CD4-positive, alpha-beta T cell (primary cell): ENCODE data around the gene VWDE. TPM values are rescaled to one million over a fixed set of nuclear protein-coding genes. Genes with fewer than 3 reads are reported as not detected.
A peak's percentile ranks its signal among the peaks of the same experiment; 100 is the strongest.
"Not testable (repeated sequence)": the region's sequence is repeated elsewhere in the genome, so short reads cannot be mapped to it uniquely, and the experiment has no call there.

Source experiments
- ATAC-seq: fragments of 200-7000 bp; cut with Tn5 transposase; one replicate; pipeline ENCODE4 v1.10.0; 2022; ENCODE audit warnings: mild to moderate bottlenecking; ENCODE audit not compliant: poor library complexity
- CTCF ChIA-PET: fragments of 350-600 bp; sonication (Branson Sonifier 250); formaldehyde crosslinking; loops from one replicate; lab custom pipeline; 2021; ENCODE audit warnings: antibody characterized with exemption, inconsistent platforms; lab: Charles Lee
- POLR2A ChIA-PET: fragments of 350-600 bp; sonication (Branson Sonifier 250); formaldehyde crosslinking; loops from one replicate; lab custom pipeline; 2021; ENCODE audit warnings: antibody characterized with exemption, inconsistent platforms; lab: Charles Lee
- DNase-seq, 14 experiments: peaks; one replicate each; pipeline ENCODE4 v3.0.0-alpha.2; 2013 to 2020; ENCODE audit warnings: mixed read lengths in 2 of 14
- H3K27ac ChIP-seq, 2 donors: one replicate each; pipeline versions ENCODE4 v1.5.1 to v1.7.0; 2013; ENCODE audit warnings: low read length in 2 of 2, low read depth in 1 of 2, mild to moderate bottlenecking in 1 of 2
- H3K27me3 ChIP-seq, 2 experiments: 1 replicate in 1 of 2; 2 replicates in 1 of 2; pipeline versions ENCODE4 v1.6.1 to v1.7.0; 2013; ENCODE audit warnings: low read length in 2 of 2, control low read depth in 1 of 2, mild to moderate bottlenecking in 1 of 2, moderate library complexity in 1 of 2; ENCODE audit not compliant: insufficient read depth in 2 of 2, control insufficient read depth in 1 of 2
- H3K36me3 ChIP-seq: one replicate; pipeline ENCODE4 v1.6.1; 2013; ENCODE audit warnings: low read length, control low read depth; ENCODE audit not compliant: insufficient read depth
- H3K4me1 ChIP-seq: one replicate; pipeline ENCODE4 v1.6.1; 2013; ENCODE audit warnings: low read length, control low read depth; ENCODE audit not compliant: insufficient read depth
- H3K4me3 ChIP-seq: one replicate; pipeline ENCODE4 v1.5.1; 2013; ENCODE audit warnings: mild to moderate bottlenecking, low read length, moderate library complexity
- H3K9me3 ChIP-seq, 2 experiments: 1 replicate in 1 of 2; 2 replicates in 1 of 2; pipeline versions ENCODE4 v1.6.1 to v1.7.0; 2013; ENCODE audit warnings: low read length in 2 of 2, mild to moderate bottlenecking in 2 of 2, control low read depth in 1 of 2, moderate library complexity in 1 of 2; ENCODE audit not compliant: control insufficient read depth in 1 of 2, insufficient read depth in 1 of 2
- H3K27ac Mint-ChIP-seq: one replicate; pipeline ENCODE4 v1.8.0; 2020; ENCODE audit warnings: mixed read lengths
- H3K27me3 Mint-ChIP-seq: one replicate; pipeline ENCODE4 v1.8.0; 2021; ENCODE audit warnings: mixed read lengths
- H3K36me3 Mint-ChIP-seq: one replicate; pipeline ENCODE4 v1.8.0; 2021; ENCODE audit warnings: low read depth, mixed read lengths
- H3K4me1 Mint-ChIP-seq: one replicate; pipeline ENCODE4 v1.8.0; 2021; ENCODE audit warnings: low read depth, mixed read lengths
- H3K4me3 Mint-ChIP-seq: one replicate; pipeline ENCODE4 v1.8.0; 2020; ENCODE audit warnings: mild to moderate bottlenecking, mixed read lengths
- H3K9me3 Mint-ChIP-seq: one replicate; pipeline ENCODE4 v1.8.0; 2020; ENCODE audit warnings: mixed read lengths
- CTCF ChIP-seq: fragments of 200-600 bp; IDR thresholded peaks from one replicate; pipeline ENCODE4 v1.8.0; 2022; ENCODE audit warnings: antibody characterized with exemption, mild to moderate bottlenecking
- intact Hi-C, 2 experiments: fragments of 100-400 bp; cut with DNase I in 1 of 2; cut with micrococcal nuclease in 1 of 2; formaldehyde crosslinking; loops; one replicate each; pipeline versions ENCODE4 v1.15.1 to v1.9.0; 2023 to 2025; cut with DNase I, micrococcal nuclease
- polyA plus RNA-seq, 2 donors: library from polyadenylated mRNA; unstranded; fragments of 120-200 nt; gene quantifications; one replicate each; pipeline ENCODE4 v1.2.1, GENCODE V29; 2013
- total RNA-seq, 174 experiments: library from RNA in 2 of 174; stranded (reverse) in 2 of 174; gene quantifications; one replicate each; pipeline ENCODE4 v1.2.3 and lab custom pipeline; 2021 to 2026

Gene VWDE
- total RNA-seq = 1 to 10 TPM; 1.5 TPM
- 3.2 TPM for polyA plus RNA-seq (2013, experiment 1 of 2)
- 2.7 TPM for polyA plus RNA-seq (2013, experiment 2 of 2)
- total RNA-seq (lab: John Stamatoyannopoulos, UW) = 0.15 to 17.3 (median 2.0) reads per million in 172 experiments

- Mint-ChIP-seq H3K36me3 (no peaks in the 10 kb centered on the region), H3K27ac (peak within 1 kb of the TSS; percentile 79), H3K4me3 (peak within 1 kb of the TSS; percentile 92), H3K27me3 (peaks cover 21% of the 10 kb centered on the region), H3K4me1 (peaks cover 16% of the 10 kb centered on the region), H3K9me3 (no peaks in the 10 kb centered on the region)
- Histone ChIP-seq H3K9me3 (peaks cover 0 to 1% of the 10 kb centered on the region in 2 experiments), H3K4me3 (peak within 1 kb of the TSS; percentile 69), H3K27ac (peak within 1 kb of the TSS in 1 of 2 donors; percentile 10), H3K36me3 (no peaks in the 10 kb centered on the region), H3K4me1 (peaks cover 19% of the 10 kb centered on the region), H3K27me3 (no peaks in the 10 kb centered on the region)
- TF ChIP-seq CTCF = no peak
- ATAC-seq (peak; percentile 85), DNase-seq (peak in 12 of 14 experiments; percentile 7 to 81 (median 39))
- ChIA-PET POLR2A (no interaction called here), CTCF (no interaction called here)
- intact Hi-C loops = loop anchor here in 1 of 2 experiments (10.0 kb wide), 1 partner anchor 189 kb away; the partner anchor contains the start of gene TMEM106B
These were observed at the start of gene VWDE for GRCh38 chr7:12403287-12404181. VWDE (minus strand) TSS chr7:12403865; CDS start chr7:12403716, 149 bp downstream.

DNA sequence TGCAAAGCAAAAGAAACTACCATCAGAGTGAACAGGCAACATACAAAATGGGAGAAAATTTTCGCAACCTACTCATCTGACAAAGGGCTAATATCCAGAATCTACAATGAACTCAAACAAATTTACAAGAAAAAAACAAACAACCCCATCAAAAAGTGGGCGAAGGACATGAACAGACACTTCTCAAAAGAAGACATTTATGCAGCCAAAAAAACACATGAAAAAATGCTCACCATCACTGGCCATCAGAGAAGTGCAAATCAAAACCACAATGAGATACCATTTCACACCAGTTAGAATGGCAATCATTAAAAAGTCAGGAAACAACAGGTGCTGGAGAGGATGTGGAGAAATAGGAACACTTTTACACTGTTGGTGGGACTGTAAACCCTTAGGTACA is 49.5 kb upstream of the VWDE start:
- H3K27me3 ChIP-seq, ATAC-seq, H3K4me3 Mint-ChIP-seq, POLR2A ChIA-PET, H3K27ac Mint-ChIP-seq, H3K4me1 ChIP-seq, DNase-seq, H3K4me3 ChIP-seq, H3K9me3 Mint-ChIP-seq, H3K36me3 ChIP-seq, H3K4me1 Mint-ChIP-seq, H3K9me3 ChIP-seq, CTCF ChIA-PET, H3K36me3 Mint-ChIP-seq, H3K27me3 Mint-ChIP-seq, intact Hi-C loops, H3K27ac ChIP-seq: not testable (repeated sequence)

- Histone ChIP-seq H3K4me3 (no peak overlapping the region), H3K4me1 (no peaks in the 10 kb centered on the region), H3K27ac (no peak overlapping the region), H3K27me3 (no peaks in the 10 kb centered on the region), H3K9me3 (no peaks in the 10 kb centered on the region), H3K36me3 (no peaks in the 10 kb centered on the region)
- ATAC-seq (no peak), DNase-seq (no peak)
- no peaks in the 10 kb centered on the region for H3K4me1 Mint-ChIP-seq
- POLR2A ChIA-PET = no interaction called here
- no peak overlapping the region for H3K27ac Mint-ChIP-seq
- intact Hi-C loops = no loop called here
- no peaks in the 10 kb centered on the region for H3K9me3 Mint-ChIP-seq
- CTCF ChIA-PET = no interaction called here
- H3K4me3 Mint-ChIP-seq = no peak overlapping the region
- no peak for TF ChIP-seq CTCF
- peaks cover 5% of the 10 kb centered on the region for H3K27me3 Mint-ChIP-seq
- H3K36me3 Mint-ChIP-seq = no peaks in the 10 kb centered on the region
These were observed 47.0 kb upstream of the VWDE start for GRCh38 chr7:12450615-12451014.
